HG03025 (cell line): ENCODE data around the gene KLHL12.

Experiments used
- ATAC-seq: cut with Tn5 transposase; IDR thresholded peaks from one replicate; pipeline ENCODE4 v1.9.1; 2021; ENCODE audit warnings: mild to moderate bottlenecking, moderate library complexity; ENCODE audit not compliant: unreplicated experiment, low FRiP score

The KLHL12 gene

GRCh38 chr1:202888531-202889360, 38.3 kb downstream of the KLHL12 start, which contains the start of gene RABIF:
RABIF (minus strand) TSS chr1:202889149; CDS start chr1:202889098, 51 bp downstream.
- peak; percentile 86 for ATAC-seq

DNA sequence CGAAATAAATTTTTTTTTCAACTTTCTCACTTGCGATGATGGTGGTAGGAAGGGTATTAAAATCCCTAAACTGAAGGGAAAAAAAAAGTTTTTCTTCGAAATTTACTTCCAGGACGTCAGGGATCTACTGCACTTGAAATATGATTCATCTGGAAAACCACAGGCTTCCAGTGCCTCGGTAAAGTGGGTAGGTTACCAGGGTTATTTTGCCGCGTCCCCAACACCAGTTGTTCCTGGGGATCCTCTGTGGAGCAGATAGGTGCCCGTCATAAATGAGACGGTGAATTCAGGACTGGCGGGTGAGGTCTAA, 38.9 kb downstream of the KLHL12 start:
- no peak for ATAC-seq

DNA sequence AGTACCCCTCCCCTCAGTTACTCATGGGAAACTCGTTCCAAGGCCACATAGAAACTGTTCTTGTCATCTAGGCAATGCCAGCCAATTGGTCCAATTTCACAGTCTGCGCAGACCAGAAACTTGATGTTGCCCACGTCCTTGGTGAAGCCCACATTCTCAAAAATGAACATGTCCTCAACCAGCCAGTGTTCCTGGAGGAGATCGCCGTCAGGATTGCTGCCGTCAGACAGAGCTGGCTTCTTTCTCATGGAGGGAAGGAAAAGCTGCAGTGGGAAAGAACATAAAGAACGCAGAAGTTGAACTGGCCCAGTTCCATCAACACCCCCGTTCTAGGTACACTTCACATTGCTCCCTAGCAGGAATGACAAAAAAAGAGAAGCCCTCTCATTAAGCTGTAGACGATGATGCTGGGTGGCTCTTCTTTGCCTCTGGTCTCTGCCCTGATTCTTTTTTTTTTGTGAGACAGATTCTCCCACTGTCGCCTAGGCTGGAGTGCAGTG, 46.0 kb downstream of the KLHL12 start:
- ATAC-seq, result no peak

DNA sequence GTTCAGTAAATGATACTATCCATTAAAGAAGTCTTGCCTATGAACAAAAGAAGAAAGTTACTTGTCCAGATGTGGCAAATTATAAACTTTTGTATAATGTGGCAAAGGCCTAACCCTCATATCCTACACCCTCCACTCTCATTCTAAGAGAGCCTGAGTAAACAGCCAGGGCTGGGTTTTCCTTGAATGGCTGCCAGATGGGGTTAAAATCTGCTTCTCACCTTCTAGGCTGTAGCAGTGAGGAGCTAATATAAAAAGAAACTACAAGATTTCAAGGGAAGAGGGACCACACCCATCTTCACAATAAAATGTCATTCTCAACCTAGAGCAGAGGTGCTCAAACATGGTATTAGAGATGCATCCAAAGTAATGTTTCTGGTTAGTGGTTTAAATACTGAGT, 47.0 kb downstream of the KLHL12 start:
- no peak for ATAC-seq

GRCh38 chr1:202879128-202879527, 47.9 kb downstream of the KLHL12 start:
- ATAC-seq, result no peak

- no peak for ATAC-seq
Observed at GRCh38 chr1:202873026-202873425, 54.0 kb downstream of the KLHL12 start.

DNA sequence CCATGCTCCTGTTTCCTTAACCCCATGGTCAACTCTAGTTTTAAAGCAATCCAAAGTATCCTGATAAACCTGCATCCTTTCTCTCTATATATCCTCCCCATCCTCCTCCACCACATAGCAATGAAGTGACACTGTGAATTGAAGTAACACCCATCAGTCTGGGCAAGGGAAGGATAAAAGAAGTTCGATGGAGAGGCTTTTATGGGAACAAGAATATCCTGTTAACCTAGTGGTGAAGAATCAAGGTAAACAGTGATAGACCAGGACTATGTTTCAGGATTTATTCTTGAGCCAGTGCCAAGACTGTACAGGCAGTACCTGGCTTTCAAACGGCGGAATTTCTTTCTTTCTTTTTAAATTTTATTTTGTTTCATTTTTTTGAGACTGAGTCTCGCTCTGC, 55.7 kb downstream of the KLHL12 start:
- ATAC-seq, result no peak

- ATAC-seq, result no peak
Observed at GRCh38 chr1:202862679-202863560, 64.1 kb downstream of the KLHL12 start.

DNA sequence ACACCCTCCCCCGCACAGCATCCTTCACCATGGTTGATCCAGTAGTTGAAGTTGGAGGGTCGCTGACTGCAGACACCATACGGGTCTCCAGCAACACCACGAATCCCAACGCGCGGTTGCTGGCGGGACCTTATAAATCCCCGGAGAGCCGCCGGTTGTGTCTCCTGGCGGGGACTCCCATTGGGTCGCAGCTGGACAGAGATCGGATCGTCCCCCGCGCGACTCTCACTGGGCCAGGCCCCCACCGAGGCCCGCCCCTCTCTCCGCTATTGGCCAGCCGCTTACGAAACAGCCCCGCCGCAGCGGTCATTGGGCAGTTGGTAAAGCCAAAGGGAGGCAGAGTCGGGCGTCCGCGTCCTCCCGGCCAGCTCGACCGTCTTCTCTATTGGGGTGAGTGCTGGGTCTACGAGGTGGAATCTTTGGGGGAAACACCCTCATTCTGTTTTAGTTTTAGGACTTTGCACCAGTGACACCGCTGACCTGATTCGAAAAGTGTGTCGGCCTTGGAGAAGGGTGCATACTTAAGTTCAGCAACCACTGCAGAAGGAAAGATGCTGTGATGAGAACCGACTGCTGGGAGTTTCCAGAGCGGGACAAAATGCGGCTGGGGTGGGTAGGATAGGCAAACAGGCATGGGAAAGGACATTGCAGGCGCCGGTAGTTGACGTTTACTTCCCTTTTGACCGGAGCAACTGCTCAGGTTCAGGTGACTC, 65.5 kb downstream of the KLHL12 start:
- peak; percentile 65 for ATAC-seq

- no peak for ATAC-seq
Observed at GRCh38 chr1:202860744-202861419, 66.2 kb downstream of the KLHL12 start.

DNA sequence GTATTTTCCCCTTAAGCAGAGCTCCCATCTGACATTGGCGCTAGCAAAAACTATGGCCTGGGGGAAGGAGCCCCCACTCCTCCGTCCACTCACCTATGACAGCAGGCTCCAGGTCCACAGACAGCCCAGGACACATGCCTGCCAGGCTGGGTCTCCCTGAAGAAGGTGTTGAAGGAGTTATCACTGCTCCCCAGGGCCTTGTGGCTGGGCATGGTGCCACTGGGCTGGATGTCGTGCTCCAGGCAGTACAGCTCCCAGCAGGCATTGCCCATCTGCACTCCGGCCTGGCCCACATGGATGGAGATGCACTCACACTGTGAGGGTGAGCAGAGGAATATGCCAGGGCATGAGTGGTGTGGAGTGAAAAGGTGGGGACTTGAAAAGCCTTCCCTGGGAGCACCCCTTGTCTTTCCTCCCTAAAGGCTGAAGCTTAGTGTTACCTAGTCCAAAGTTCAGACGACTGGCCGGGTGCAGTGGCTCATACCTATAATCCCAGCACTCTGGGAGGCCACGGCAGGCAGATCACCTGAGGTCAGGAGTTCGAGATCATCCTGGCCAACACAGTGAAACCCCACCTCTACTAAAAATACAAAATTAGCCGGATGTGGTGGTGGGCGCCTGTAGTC, 68.1 kb downstream of the KLHL12 start:
- ATAC-seq, result no peak

- ATAC-seq, result no peak
Observed at GRCh38 chr1:202858331-202858730, 68.7 kb downstream of the KLHL12 start.

GRCh38 chr1:202857136-202857610, 69.9 kb downstream of the KLHL12 start:
- no peak for ATAC-seq

DNA sequence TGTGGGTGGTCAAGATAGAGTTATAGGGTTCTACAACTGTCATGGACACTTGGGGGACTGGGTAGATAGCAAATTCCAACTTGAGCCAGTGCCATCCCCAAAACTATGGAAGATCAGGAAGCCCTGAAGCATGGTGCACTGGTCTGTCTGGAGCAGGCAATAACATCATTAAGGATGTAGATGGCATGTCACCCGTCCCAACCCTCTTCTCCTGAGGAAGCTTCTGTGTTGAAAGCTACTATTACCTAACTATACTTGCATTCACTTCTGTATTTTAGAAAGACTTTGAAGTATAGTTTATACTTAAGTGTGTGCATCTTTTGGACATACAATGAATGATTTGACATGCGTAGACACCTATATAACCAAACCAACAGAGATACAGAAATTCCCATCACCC, 71.0 kb downstream of the KLHL12 start:
- ATAC-seq, result no peak

DNA sequence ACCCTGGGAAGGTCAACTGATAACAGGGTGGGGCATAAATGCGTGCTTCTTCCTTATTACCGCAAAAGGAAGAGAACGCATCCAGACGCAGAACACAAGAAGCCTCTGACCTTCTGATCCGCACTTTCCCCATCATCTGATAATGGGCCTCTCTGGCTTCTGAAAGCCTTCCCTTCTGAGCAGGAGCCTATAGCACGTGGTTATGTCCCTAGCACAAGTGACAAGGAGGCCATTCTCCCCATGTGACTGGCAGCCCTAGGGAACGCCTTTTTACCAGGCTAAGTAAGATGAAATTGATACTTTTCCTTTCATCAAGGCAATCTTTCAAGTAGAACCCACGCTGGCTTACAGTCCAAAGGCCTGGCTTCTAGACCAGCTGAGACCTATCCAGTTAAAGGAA, 72.2 kb downstream of the KLHL12 start:
- ATAC-seq, result no peak

DNA sequence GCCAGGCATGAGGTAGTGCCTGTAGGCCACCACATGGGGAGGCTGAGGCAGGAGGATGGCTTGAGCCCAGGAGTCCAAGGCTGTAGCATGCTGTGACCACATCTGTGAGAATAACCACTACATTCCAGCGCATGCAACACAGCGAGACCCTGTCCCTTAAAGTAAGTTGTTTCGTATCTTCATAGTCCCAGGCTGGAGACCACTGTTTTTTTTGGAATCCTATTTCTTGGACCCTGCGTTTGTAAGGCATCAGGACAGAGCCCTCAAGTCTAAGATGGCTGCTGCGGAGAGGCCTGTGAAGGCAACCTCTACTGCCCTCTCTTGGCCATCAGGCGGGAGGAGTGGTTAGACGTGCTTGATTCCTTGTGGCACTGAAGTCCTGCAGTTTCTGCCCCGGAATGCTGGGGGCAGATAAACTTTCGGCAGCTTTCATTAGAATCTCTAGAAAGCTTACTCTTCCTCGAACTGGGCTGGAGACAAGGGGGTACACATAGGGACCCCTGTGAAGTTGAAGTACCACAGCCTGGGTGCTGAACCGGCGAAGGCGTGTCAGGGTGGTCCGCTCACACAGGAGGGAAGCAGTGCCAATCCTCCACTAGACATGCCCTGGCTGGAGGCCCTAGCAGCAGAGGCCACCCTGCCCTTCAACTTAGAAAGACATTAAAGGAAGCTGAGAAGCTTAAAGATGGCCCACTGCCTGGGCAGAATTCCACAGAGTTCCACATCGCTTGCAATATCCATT, 74.7 kb downstream of the KLHL12 start:
- no peak for ATAC-seq

- no peak for ATAC-seq
Observed at GRCh38 chr1:202850593-202851362, 76.3 kb downstream of the KLHL12 start.

DNA sequence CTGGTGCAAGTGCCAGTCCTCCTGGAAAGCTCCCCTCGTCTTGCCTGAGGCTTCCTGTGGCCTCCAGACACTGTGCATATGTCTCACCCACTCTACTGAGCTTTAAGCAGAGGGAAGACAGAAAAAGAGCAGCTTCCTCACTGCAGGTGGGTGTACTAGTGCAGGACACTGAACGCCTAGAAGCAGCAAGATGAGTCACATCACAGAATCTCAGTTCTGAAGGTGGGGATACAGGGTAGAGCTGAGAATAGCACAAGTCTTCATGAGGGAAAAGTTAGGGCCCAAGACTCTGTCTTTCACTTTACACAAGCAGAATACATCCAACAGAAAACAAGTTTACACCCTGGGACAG, 78.9 kb downstream of the KLHL12 start:
- ATAC-seq, result peak; percentile 85
